ENCODE data around the gene EZH2. TPM values are rescaled to one million over a fixed set of nuclear protein-coding genes. Genes with fewer than 3 reads are reported as not detected.
A peak's percentile ranks its signal among the peaks of the same experiment; 100 is the strongest.

The EZH2 gene
- total RNA-seq, 1 donor from 2014 or later = 6.6 TPM

DNA sequence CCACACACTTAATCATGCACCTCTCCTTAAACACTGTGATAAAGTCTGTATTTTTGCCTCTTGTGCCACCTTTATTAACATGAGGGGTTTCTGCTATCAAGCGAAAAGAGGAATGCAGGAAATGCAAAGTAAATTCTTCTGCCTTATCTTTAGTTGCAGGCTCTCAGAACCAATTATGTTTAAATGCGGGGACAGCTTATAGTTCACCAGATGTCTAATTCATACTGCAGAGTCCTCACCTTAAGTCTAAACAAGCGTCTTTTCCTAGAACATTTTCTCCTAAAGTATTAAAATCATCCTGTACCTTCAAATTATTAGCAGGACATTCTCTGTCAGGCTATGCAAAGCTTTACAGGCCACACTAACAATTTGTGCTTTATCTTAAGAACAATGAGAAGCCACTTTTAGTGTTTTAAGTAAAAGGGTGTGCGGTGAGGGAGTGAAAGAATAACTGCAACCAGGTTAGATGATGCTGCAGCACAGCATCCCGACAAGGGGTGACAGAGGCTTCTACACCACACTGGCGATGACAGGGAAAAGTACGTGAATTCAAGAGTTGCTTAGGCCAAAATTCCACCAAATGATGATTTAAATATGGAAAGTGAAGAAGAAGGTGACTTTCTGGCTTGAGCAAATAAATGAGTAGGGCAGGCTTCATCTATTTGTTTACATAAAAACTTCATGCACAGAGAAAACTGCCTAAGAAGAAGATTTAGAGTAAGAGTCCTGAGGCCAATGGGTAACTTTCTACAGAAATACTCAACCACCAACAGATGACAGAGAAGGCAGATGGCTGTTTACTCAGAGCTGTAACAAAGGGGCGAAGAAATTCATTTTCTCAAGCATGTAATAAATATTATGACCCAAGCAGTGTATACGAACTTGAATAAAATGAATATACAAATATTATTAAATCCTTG lies 36.0 kb downstream of the EZH2 start:
- Histone ChIP-seq H3K27me3 (ENCODE audit: control insufficient read depth, insufficient read depth, low read length) (no peaks in the 10 kb centered on the region), H3K36me3 (ENCODE audit: control insufficient read depth, insufficient read depth, low read length) (no peaks in the 10 kb centered on the region), H3K4me3 (ENCODE audit: low read depth, low read length) (no peak overlapping the region)
- DNase-seq (ENCODE audit: low read depth) (no peak), FAIRE-seq (no peak)
- TF ChIP-seq, protein P1, sequence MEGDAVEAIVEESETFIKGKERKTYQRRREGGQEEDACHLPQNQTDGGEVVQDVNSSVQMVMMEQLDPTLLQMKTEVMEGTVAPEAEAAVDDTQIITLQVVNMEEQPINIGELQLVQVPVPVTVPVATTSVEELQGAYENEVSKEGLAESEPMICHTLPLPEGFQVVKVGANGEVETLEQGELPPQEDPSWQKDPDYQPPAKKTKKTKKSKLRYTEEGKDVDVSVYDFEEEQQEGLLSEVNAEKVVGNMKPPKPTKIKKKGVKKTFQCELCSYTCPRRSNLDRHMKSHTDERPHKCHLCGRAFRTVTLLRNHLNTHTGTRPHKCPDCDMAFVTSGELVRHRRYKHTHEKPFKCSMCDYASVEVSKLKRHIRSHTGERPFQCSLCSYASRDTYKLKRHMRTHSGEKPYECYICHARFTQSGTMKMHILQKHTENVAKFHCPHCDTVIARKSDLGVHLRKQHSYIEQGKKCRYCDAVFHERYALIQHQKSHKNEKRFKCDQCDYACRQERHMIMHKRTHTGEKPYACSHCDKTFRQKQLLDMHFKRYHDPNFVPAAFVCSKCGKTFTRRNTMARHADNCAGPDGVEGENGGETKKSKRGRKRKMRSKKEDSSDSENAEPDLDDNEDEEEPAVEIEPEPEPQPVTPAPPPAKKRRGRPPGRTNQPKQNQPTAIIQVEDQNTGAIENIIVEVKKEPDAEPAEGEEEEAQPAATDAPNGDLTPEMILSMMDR (IDR thresholded peaks at IDR 0.05; ENCODE audit: insufficient read depth, low read length, severe bottlenecking) = no peak

DNA sequence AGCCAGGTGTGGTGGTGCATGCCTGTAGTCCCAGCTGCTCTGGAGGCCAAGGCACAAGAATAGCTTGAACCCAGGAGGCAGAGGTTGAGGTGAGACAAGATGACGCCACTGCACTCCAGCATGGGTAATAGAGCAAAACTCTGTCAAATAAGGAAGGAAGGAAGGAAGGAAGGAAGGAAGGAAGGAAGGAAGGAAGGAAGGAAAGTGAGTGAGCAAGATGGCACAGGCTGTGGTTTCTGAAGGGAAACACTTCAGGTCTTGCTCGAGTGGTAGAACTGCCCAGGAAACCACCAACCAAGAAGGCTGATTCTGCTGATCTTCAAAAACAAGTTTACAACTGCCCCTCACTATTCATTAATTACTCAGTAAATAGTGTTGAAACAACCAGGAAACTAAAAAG lies 45.2 kb downstream of the EZH2 start:
- H3K4me3 ChIP-seq (ENCODE audit: low read depth, low read length) = no peak overlapping the region

DNA sequence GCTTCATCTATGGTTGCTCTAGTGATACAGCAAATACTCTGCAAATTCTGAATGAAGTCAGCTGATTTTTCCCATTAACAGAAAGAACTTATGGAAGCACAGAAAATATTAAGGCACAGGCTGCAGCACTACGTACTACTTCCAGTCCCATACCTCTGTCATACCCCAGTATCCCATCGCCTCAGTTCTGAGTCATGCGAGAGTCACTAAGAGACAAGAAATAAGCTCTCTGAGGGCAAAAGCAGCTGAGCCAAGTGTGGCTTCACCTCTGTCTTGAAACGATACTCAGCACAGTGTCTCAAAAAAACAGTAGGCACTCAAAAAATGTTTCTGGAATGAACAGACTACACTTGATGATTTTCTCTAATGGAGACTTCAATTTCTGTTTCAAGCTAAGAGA lies 48.2 kb downstream of the EZH2 start:
- TF ChIP-seq, protein P1 (IDR thresholded peaks at IDR 0.05; ENCODE audit: insufficient read depth, low read length, severe bottlenecking) = no peak
- H3K36me3 ChIP-seq (ENCODE audit: control insufficient read depth, insufficient read depth, low read length) = peaks cover 1% of the 10 kb centered on the region
- no peak for DNase-seq (ENCODE audit: low read depth)
- no peak for FAIRE-seq
- no peaks in the 10 kb centered on the region for H3K27me3 ChIP-seq (ENCODE audit: control insufficient read depth, insufficient read depth, low read length)
- no peak overlapping the region for H3K4me3 ChIP-seq (ENCODE audit: low read depth, low read length)

More for the DNA sequence above, 45.2 kb downstream of the EZH2 start:
- TF ChIP-seq, protein P1 (IDR thresholded peaks at IDR 0.05; ENCODE audit: insufficient read depth, low read length, severe bottlenecking) = no peak
- Histone ChIP-seq H3K36me3 (ENCODE audit: control insufficient read depth, insufficient read depth, low read length) (no peaks in the 10 kb centered on the region), H3K27me3 (ENCODE audit: control insufficient read depth, insufficient read depth, low read length) (no peaks in the 10 kb centered on the region)
- DNase-seq (ENCODE audit: low read depth) (peak; percentile 27), FAIRE-seq (no peak)

DNA sequence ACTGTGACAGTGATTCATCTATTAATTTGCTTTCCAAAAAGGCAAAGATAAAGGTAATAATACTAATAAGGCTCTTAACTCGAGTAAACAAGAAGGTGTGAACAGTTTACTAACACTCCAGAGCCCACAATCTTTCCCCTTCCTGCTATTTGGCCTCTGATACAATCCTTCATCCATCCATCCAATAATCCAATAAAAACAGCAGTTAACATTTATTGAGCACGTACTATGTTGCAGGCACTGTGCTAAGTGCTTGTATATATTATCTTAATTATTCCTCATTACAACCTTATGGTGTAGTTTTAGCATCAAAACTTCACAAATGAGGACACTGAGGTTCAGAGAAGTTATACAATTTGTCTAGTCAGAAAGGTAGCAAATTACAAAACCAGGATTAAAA lies 49.5 kb downstream of the EZH2 start:
- FAIRE-seq (no peak), DNase-seq (ENCODE audit: low read depth) (no peak)
- Histone ChIP-seq H3K4me3 (ENCODE audit: low read depth, low read length) (no peak overlapping the region), H3K27me3 (ENCODE audit: control insufficient read depth, insufficient read depth, low read length) (no peaks in the 10 kb centered on the region), H3K36me3 (ENCODE audit: control insufficient read depth, insufficient read depth, low read length) (peaks cover 1% of the 10 kb centered on the region)
- TF ChIP-seq, protein P1 (IDR thresholded peaks at IDR 0.05; ENCODE audit: insufficient read depth, low read length, severe bottlenecking) = no peak

- DNase-seq (ENCODE audit: low read depth) = no peak
- H3K36me3 ChIP-seq (ENCODE audit: control insufficient read depth, insufficient read depth, low read length) = peaks cover 1% of the 10 kb centered on the region
- TF ChIP-seq, protein P1 (IDR thresholded peaks at IDR 0.05; ENCODE audit: insufficient read depth, low read length, severe bottlenecking) = no peak
- H3K4me3 ChIP-seq (ENCODE audit: low read depth, low read length) = no peak overlapping the region
- no peaks in the 10 kb centered on the region for H3K27me3 ChIP-seq (ENCODE audit: control insufficient read depth, insufficient read depth, low read length)
- no peak for FAIRE-seq
Observed at GRCh38 chr7:148831782-148832181, 52.3 kb downstream of the EZH2 start.
